B cell (primary cell): Measurements from ENCODE around the gene CACNB2. TPM values are rescaled to one million over a fixed set of nuclear protein-coding genes. Genes with fewer than 3 reads are reported as not detected.
"Not testable (repeated sequence)": the region's sequence is repeated elsewhere in the genome, so short reads cannot be mapped to it uniquely, and the experiment has no call there.

Experiments
- ATAC-seq: fragments of 200-7000 bp; cut with Tn5 transposase; one replicate; pipeline ENCODE4 v1.10.0; 2021; ENCODE audit warnings: low read depth, mild to moderate bottlenecking, moderate number of reproducible peaks, moderate library complexity
- CTCF ChIA-PET: fragments of 350-600 bp; sonication (Branson Sonifier 250); formaldehyde crosslinking; loops from one replicate; lab custom pipeline; 2021; ENCODE audit warnings: antibody characterized with exemption, inconsistent platforms; lab: Charles Lee
- POLR2A ChIA-PET: fragments of 350-600 bp; sonication (Branson Sonifier 250); formaldehyde crosslinking; loops from one replicate; lab custom pipeline; 2021; ENCODE audit warnings: antibody characterized with exemption; lab: Charles Lee
- DNase-seq: peaks from one replicate; pipeline ENCODE4 v3.0.0; 2013
- H2AFZ ChIP-seq: 2 replicates; pipeline ENCODE4 v1.6.1; 2012; ENCODE audit warnings: mild to moderate bottlenecking, low read depth, low read length; ENCODE audit not compliant: insufficient read depth, poor library complexity, severe bottlenecking
- H3K27ac ChIP-seq, 2 donors: 1 replicate in 1 of 2; 2 replicates in 1 of 2; pipeline ENCODE4 v1.5.1; 2012 to 2013; ENCODE audit warnings: low read length in 2 of 2, mild to moderate bottlenecking in 2 of 2, moderate library complexity in 1 of 2
- H3K27me3 ChIP-seq, 4 experiments: fragments of 200-600 bp in 1 of 4; sonication (generic) in 1 of 4; replicated peaks in 1 of 4; 1 replicate in 2 of 4; 2 replicates in 2 of 4; pipeline versions ENCODE4 v1.6.1 to v1.7.0; 2013 to 2016; ENCODE audit warnings: low read length in 3 of 4, mild to moderate bottlenecking in 2 of 4, mixed read lengths in 1 of 4, moderate library complexity in 1 of 4; ENCODE audit not compliant: insufficient read depth in 4 of 4, control insufficient read depth in 3 of 4; ENCODE audit errors: control extremely low read depth in 1 of 4
- H3K36me3 ChIP-seq, 2 experiments: replicated peaks in 1 of 2; 1 replicate in 1 of 2; 2 replicates in 1 of 2; pipeline versions ENCODE4 v1.6.1 to v1.7.1; 2013; ENCODE audit warnings: low read length in 1 of 2; ENCODE audit not compliant: insufficient read depth in 2 of 2, control insufficient read depth in 1 of 2; ENCODE audit errors: control extremely low read depth in 1 of 2, extremely low read depth in 1 of 2
- H3K4me1 ChIP-seq, 2 donors: fragments of 200-600 bp in 1 of 2; sonication (generic) in 1 of 2; 1 replicate in 1 of 2; 2 replicates in 1 of 2; pipeline versions ENCODE4 v1.5.1 to v1.6.1; 2013 to 2017; ENCODE audit warnings: low read length in 2 of 2; ENCODE audit not compliant: control insufficient read depth in 2 of 2, insufficient read depth in 2 of 2
- H3K4me2 ChIP-seq: replicated peaks from 2 replicates; pipeline ENCODE3; 2012; ENCODE audit warnings: mild to moderate bottlenecking, low read depth, low read length; ENCODE audit not compliant: poor library complexity, severe bottlenecking
- H3K4me3 ChIP-seq, 5 experiments: fragments of 200-600 bp in 1 of 5; sonication (generic) in 1 of 5; 1 replicate in 3 of 5; 2 replicates in 2 of 5; pipeline versions ENCODE4 v1.5.1 to v1.7.0; 2011 to 2016; ENCODE audit warnings: low read length in 4 of 5, mild to moderate bottlenecking in 4 of 5, low read depth in 2 of 5, control low read depth in 1 of 5, moderate library complexity in 1 of 5; ENCODE audit not compliant: insufficient read depth in 1 of 5; ENCODE audit errors: control extremely low read depth in 1 of 5, extremely low read depth in 1 of 5
- H3K79me2 ChIP-seq: fragments of 200-600 bp; sonication (generic); one replicate; pipeline ENCODE4 v1.6.0; 2016; ENCODE audit warnings: low read length; ENCODE audit not compliant: control insufficient read depth, insufficient read depth
- H3K9ac ChIP-seq: fragments of 200-600 bp; sonication (generic); 2 replicates; pipeline ENCODE4 v1.6.1; 2017; ENCODE audit warnings: mild to moderate bottlenecking, low read length, moderate library complexity
- H3K9me3 ChIP-seq, 3 donors: one replicate each; pipeline versions ENCODE4 v1.6.1 to v1.7.1; 2013; ENCODE audit warnings: low read length in 2 of 3; ENCODE audit not compliant: control insufficient read depth in 2 of 3, insufficient read depth in 1 of 3; ENCODE audit errors: control extremely low read depth in 1 of 3
- H4K20me1 ChIP-seq: 2 replicates; pipeline ENCODE4 v1.6.0; 2012; ENCODE audit warnings: mild to moderate bottlenecking, low read length; ENCODE audit not compliant: insufficient read depth, control insufficient read depth, poor library complexity, severe bottlenecking
- H3K27ac Mint-ChIP-seq: one replicate; pipeline ENCODE4 v1.8.0; 2021; ENCODE audit warnings: mixed read lengths
- H3K27me3 Mint-ChIP-seq: one replicate; pipeline ENCODE4 v1.8.0; 2021; ENCODE audit warnings: mixed read lengths
- H3K4me1 Mint-ChIP-seq: one replicate; pipeline ENCODE4 v1.8.0; 2021; ENCODE audit warnings: mixed read lengths
- H3K4me3 Mint-ChIP-seq: one replicate; pipeline ENCODE4 v1.8.0; 2021; ENCODE audit warnings: mixed read lengths
- H3K9me3 Mint-ChIP-seq: one replicate; pipeline ENCODE4 v1.8.0; 2022; ENCODE audit warnings: mixed read lengths; ENCODE audit not compliant: insufficient read depth
- WGBS: methylation state at CpG from one replicate; pipeline ENCODE4 v1.1.5; 2013; ENCODE audit warnings: missing lambda C conversion rate; ENCODE audit not compliant: insufficient coverage; 5-methylcytosine and 5-hydroxymethylcytosine counted together
- intact Hi-C: fragments of 100-400 bp; cut with micrococcal nuclease; formaldehyde crosslinking; loops from one replicate; pipeline ENCODE4 v1.10.0; 2022
- polyA plus RNA-seq: library from polyadenylated mRNA; depleted of rRNA; stranded (reverse); fragments of >200 nt; gene quantifications from 2 replicates; pipeline ENCODE4 v1.2.3, GENCODE V29; 2012
- total RNA-seq, 2 donors: library from RNA; stranded (reverse); fragments of 120-200 nt in 1 of 2; gene quantifications; 1 replicate in 1 of 2; 2 replicates in 1 of 2; pipeline versions ENCODE4 v1.2.3 to v1.2.4, GENCODE V29; 2013 to 2022
- TF ChIP-seq, protein P1 (sequence below): fragments of 200-600 bp; IDR thresholded peaks from one replicate; pipeline ENCODE4 v1.8.0; 2022; ENCODE audit warnings: antibody characterized with exemption, mild to moderate bottlenecking

Gene CACNB2
- total and polyA plus RNA-seq, 2 donors (not counting 1 experiment from before 2014, with no cell fraction given) = not detected

DNA sequence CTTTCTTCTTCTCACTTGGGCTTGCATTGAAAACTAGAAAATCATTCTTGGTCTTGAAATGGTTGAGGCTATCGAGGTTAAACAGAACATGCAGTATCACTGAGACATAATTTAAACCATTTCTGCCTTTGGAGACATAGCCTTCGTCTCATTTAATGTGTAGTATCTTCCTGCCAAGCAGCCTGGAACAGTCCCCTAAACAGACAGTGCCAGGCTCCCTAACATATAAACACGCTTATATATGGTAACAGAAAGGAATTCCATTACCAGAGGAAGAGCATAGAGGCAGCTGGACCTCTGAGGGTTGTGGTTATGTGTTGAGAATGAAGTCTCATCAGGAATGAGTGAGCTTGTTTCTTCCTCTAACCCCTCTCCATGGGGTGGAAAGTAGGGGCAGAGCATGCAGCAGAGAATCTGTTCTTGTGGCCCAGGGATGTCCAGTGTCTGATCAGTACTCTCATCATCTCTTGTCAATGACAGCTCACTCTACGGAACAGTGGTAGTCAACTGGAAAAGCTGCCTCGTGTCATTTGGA, 11.2 kb downstream of the CACNB2 start:
- Mint-ChIP-seq H3K27me3 (peaks cover 5% of the 10 kb centered on the region), H3K27ac (no peak overlapping the region), H3K9me3 (no peaks in the 10 kb centered on the region), H3K4me1 (no peaks in the 10 kb centered on the region), H3K4me3 (no peak overlapping the region)
- POLR2A ChIA-PET = no interaction called here
- ATAC-seq (no peak), DNase-seq (no peak)
- no peaks in the 10 kb centered on the region for H3K79me2 ChIP-seq
- H3K4me2 ChIP-seq = no peak overlapping the region
- intact Hi-C loops = no loop called here
- no peaks in the 10 kb centered on the region for H3K4me1 ChIP-seq
- H3K36me3 ChIP-seq = no peaks in the 10 kb centered on the region
- no peaks in the 10 kb centered on the region for H3K9me3 ChIP-seq
- CTCF ChIA-PET = no interaction called here
- TF ChIP-seq, protein P1, sequence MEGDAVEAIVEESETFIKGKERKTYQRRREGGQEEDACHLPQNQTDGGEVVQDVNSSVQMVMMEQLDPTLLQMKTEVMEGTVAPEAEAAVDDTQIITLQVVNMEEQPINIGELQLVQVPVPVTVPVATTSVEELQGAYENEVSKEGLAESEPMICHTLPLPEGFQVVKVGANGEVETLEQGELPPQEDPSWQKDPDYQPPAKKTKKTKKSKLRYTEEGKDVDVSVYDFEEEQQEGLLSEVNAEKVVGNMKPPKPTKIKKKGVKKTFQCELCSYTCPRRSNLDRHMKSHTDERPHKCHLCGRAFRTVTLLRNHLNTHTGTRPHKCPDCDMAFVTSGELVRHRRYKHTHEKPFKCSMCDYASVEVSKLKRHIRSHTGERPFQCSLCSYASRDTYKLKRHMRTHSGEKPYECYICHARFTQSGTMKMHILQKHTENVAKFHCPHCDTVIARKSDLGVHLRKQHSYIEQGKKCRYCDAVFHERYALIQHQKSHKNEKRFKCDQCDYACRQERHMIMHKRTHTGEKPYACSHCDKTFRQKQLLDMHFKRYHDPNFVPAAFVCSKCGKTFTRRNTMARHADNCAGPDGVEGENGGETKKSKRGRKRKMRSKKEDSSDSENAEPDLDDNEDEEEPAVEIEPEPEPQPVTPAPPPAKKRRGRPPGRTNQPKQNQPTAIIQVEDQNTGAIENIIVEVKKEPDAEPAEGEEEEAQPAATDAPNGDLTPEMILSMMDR = no peak
- WGBS = 93% methylated on average over 2 of the region's 5 CpGs
- H3K27me3 ChIP-seq = no peaks in the 10 kb centered on the region
- no peak overlapping the region for H3K4me3 ChIP-seq
- no peak overlapping the region for H3K9ac ChIP-seq
- H2AFZ ChIP-seq = no peak overlapping the region
- H3K27ac ChIP-seq = no peak overlapping the region
- no peaks in the 10 kb centered on the region for H4K20me1 ChIP-seq

GRCh38 chr10:18153381-18153780, 13.2 kb downstream of the CACNB2 start:
- H3K27ac ChIP-seq, H3K79me2 ChIP-seq, CTCF ChIA-PET, H3K9me3 ChIP-seq, POLR2A ChIA-PET, ATAC-seq, H3K9me3 Mint-ChIP-seq, H3K27me3 ChIP-seq, intact Hi-C loops, H3K4me1 ChIP-seq, H3K9ac ChIP-seq, H4K20me1 ChIP-seq, H3K36me3 ChIP-seq, H3K4me3 Mint-ChIP-seq, H2AFZ ChIP-seq, DNase-seq, H3K4me3 ChIP-seq, H3K27me3 Mint-ChIP-seq, H3K4me2 ChIP-seq, H3K27ac Mint-ChIP-seq, H3K4me1 Mint-ChIP-seq: not testable (repeated sequence)
- 100% methylated on average over 4 of the region's 4 CpGs for WGBS
